HG02970 (cell line): ENCODE data around the gene ITPR3.

Experiments
- ATAC-seq: cut with Tn5 transposase; IDR thresholded peaks from one replicate; pipeline ENCODE4 v1.9.1; 2021; ENCODE audit warnings: mild to moderate bottlenecking, moderate library complexity, moderate number of reproducible peaks; ENCODE audit not compliant: unreplicated experiment, low FRiP score

ITPR3 gene

DNA sequence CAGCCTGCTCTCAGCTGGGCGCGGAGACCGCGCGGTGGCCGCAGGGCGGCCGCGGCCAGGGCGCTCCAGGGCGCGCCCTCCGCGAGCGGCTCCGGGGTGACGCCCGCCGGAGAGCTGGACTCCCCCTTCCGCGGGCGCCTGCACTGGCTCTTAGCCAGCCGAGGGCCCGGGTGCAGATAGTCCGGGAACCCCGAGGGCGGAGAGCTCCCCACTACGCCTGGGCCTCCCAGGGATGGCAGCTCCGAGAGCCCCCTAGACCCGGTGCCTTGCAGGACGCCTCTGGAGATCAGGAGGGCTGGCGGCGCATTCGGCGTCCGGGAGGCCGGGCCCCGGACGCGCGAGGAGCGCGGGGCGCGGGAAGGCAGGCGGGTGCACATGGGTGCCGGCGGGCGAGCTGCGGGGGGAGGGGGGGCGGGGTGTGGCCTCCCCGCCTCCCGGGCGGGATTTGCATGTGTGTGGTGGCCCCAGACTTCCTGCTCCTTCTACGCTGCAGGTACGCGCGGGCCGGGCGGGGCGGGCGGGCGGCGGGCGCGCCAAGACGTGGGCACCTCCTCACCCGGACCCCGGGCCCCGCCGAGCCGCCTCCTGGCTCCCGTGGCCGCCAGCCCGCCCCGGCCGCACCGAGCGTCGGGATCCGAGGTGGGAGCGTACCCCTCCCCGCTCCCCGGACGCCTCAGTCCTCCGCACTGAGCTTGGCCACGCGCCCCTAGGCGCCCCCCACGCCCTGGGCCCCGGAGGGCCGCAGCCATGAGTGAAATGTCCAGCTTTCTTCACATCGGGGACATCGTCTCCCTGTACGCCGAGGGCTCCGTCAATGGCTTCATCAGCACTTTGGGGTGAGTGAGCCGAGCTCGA is at the start of gene ITPR3:
Gene ITPR3, plus strand, starts transcription at position 467 of the 855 bp plus-strand sequence. Its CDS starts 281 bp downstream, at position 748.
- no peak for ATAC-seq

DNA sequence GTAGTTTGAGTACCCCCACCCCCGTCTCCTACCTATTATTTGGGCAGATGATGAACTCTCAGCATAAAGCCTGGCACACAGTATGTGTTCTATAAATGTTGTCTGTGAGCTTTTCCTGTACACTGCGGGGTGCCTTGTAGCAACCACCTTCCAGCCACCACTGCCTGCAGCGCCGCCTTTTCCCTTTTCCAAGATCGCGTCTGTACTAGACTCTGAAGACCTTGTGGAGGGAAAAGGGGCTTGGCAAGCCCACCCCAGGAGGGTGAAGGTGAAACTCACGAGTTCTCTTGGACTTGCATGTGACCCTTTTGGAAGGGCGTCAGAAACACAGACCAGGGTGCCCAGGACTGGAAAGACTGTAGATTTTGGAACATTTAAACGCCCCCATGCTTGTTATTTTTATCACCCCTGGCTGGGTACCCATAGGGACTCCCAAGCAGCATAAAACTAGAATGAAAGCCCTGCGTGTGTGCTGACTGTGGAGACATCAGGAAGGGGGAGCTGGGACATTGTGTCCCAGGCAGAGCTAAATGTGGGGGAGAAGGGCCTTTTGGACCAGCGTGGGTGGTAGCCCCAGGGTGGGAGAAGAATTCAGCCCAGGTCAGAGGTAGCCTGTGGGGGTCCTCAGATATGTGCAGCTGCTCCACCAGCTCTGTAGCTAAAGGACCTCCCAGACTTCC is 49.3 kb upstream of the ITPR3 start:
- ATAC-seq: no peak

DNA sequence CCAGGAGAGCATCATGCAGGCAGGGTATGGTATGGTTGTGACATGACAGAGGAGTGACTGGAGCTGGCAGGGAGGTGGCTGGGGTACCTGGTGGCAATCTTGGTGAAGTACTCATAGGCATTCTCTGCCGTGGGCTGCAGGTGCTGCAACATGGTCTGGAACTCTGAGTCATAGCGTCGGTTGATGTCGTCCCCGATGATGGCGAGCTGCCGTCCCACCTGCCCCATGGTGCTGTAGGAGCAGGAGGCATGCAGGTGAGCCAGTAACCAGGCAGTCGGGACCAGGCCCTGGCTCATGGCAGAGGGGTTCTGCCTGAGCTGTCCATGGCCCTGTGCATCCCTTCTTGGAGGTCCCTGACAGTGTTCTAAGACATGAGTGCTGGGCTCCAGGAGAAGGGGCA is 45.9 kb upstream of the ITPR3 start:
- no peak for ATAC-seq

DNA sequence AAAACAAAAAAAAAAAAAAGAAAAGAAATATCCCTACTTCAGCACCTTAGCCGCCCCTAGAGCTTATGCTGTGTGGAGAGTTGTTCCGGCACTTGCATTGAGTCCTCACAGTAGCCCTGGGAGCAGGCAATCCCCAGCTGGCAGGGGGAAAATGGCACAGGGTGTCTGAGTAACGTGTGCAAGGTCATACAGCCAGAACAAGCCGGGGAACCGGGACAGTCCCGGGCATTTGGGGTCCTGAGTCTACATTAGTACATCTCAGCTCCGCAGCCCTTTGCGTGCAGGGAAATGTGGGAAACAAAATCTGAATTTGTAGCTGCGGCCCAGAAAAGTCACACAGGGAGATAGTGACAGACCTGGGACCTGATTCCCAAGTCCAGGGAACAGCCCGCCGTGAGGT is 44.5 kb upstream of the ITPR3 start:
- no peak for ATAC-seq

DNA sequence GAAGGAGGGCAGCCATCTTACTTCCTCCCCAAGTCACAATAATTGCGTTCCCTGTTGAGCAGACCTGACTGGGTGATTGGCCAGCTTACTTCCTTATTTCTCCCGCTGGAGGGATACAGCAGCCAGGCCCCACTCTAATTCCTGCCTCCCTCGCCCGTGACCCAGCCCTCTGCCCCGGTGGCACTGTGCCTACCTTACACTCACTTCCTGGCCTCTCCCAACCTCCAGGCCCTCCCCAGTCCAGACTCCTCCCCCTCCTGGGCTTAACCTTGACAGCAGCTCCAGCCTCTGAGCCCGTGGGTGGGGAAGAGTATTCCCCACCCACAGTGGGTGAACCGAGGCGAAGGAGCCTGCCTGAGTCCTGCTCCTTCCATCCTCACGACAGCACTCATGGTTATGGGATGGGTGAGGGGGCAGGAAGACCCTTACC is 44.0 kb upstream of the ITPR3 start:
- ATAC-seq: no peak

DNA sequence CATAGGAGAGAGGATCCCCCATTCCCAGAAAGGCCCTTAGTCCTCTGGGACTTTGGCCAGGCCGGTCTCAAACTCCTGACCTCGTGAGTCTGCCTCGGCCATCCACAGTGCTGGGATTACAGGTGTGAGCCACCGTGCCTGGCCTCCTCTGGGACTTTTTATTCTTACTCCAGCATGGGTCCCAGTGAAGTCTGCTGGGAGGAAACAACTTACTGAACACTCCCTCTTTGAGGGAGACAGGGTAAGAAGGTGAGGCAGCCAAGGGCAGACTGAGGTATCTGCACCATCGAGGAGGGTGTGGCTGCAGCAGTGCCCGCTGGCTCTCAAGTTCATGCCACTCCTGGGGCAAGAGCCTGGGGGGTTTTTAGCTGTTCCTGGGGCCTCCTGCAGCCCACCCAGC is 43.4 kb upstream of the ITPR3 start:
- no peak for ATAC-seq

DNA sequence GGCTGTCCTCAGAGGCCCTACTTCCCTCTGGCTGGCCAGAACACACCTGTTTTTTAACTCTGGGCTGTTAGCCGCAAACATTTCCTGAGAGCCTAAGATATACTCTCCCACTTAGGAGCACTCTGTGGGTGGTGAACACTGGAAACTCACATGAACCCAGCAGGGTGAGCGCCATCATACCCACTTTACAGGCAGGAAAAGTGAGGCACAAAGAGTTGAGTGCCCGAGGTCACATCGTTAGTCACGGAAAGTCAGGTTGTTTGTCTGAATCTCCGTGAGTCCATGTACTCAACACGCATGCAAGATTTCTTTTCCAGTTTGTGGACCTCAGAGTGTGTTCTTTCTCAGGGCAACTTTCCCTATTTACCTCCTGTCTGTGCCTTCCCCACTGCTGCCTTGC is 43.0 kb upstream of the ITPR3 start:
- no peak for ATAC-seq

DNA sequence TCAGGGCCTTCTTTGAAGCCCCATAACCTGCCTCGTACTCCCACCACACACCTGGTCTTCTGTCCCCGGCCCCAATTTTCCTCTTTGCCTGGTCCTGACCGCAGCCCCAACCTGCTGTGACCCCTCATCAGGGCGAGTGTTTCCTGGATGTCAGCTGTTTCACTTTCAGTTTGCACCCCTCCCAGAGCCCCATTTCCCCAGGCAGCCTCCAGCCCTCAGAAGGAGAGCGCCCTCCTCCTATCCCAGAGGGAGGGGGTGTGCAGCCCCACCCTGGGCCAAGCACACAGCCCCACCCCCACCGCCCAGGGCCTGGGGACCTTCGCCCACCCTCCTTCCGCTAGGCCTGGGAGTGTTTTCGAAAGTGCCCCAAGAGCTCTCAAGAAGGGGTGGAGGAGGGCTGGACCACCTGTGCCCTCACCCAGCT is 42.5 kb upstream of the ITPR3 start:
- no peak for ATAC-seq

DNA sequence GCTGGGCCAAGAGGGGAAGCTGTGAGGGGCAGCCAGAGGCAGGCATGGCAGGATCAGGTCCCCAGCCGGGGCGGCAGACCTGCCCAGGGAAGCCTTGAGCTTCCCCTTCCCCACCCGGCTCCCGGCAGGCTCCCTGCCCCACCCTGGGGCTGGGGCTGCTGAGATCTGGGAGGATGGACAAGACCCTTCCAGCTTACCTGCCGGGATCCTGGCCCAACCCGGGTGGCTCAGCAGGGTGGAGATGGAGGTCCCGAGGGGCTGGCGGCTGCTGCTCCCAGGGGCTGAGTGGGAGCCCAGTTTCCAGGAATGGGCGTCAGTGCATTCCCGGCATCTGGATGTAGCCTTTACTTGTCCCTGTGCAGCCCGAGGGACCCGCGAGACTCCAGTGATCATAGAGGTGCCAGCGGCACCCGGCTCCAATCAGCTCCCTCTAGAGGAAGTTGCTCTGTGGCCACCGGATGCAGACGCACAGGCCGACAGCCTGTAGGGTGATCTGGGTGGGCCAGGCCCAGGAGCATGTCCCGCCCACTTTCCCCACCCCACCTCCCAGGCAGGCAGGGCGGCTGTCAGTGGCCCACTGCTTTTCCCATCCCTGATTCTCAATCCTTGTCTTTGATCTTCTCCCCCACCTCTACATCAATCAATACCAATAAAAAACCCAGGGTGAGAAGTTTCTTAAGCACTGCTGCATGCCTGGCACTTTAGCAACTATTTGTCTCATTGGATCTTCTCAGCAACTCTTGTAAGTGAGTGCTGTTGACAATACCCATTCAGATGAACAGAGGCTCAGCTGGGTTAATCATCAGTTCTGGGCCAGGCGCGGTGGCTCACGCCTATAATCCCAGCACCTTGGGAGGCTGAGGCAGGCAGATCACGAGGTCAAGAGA is 41.1 kb upstream of the ITPR3 start, which contains the start of gene BAK1:
Gene BAK1, minus strand, starts transcription at position 449 of the 887 bp plus-strand sequence. CDS start 2,672 bp downstream, outside the sequence.
- no peak for ATAC-seq

DNA sequence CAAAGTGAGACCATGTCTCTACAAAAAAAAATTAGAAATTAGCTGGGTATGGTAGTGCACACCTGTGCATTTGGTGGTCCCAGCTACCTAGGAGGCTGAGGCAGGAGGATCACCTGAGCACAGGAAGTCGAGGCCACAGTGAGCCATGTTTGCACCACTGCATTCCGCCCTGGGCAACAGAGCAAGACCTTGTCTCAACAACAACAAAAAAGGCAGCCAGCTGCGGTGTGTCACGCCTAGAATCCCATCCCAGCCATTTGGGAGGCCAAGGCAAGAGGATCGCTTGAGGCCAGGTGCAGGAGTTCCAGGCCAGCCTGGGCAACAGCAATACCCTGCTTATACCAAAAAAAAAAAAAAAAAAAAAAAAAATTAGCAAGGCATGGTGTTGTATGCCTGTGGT is 39.9 kb upstream of the ITPR3 start:
- no peak for ATAC-seq

DNA sequence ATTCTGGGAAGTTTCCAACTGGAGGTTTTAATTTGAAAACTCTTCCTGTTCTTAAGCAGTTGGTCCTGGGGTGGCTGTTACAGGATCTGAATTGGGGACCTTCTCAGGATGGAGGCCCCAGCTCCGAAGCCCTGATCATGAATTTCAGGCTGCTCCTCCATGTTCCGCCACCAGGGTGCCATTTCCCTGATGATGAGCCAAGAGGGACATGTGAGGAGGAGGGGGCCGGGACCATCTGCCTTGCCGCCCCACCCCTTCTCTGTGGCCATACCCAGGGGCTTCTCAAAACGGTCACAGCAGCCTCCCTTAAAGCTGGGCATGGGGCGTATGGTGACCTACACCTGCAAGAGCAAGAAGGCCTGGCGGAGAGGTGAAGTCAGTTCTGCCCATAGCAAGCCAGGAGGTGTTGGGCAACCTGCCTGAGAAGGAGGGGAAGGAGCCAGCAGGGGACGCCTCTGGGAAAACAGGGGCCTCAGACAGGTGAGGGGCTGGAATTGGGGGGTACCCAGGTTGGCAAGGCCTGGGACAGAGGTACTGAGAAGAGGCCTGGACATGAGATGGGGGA is 37.4 kb upstream of the ITPR3 start:
- no peak for ATAC-seq

DNA sequence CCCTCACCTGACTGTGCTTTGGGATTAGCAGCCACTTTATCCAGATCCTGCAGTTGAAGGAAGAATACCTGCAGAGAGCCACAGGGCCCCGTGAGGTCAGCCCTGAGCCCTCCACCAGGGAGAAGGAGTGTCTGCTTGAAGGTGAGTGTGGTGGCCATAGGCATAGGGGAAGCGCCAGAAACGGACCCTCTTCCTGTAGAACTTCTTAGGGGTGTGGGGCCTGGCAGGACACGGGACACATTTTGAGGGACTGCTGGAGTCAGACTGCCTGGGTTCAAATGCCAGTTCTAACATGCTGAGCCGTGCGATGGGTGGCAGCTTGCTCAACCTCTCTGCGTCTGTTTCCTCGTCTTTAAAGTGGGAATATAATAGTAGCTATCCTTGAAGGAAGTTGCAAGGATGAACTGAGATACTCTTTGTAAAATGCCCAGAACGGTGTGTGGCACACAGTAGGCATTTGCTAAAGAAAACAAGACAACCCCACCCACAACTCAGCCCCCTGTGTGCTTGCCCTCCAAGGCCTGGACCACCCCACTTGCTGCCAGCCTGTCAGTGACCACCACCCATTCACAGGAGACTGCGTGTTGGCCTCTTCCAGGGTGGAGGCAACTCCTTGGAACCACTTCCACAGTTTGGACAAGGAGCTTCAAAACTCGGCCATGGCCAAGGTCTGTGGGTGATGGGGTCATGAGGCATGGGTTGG is 36.3 kb upstream of the ITPR3 start:
- no peak for ATAC-seq

DNA sequence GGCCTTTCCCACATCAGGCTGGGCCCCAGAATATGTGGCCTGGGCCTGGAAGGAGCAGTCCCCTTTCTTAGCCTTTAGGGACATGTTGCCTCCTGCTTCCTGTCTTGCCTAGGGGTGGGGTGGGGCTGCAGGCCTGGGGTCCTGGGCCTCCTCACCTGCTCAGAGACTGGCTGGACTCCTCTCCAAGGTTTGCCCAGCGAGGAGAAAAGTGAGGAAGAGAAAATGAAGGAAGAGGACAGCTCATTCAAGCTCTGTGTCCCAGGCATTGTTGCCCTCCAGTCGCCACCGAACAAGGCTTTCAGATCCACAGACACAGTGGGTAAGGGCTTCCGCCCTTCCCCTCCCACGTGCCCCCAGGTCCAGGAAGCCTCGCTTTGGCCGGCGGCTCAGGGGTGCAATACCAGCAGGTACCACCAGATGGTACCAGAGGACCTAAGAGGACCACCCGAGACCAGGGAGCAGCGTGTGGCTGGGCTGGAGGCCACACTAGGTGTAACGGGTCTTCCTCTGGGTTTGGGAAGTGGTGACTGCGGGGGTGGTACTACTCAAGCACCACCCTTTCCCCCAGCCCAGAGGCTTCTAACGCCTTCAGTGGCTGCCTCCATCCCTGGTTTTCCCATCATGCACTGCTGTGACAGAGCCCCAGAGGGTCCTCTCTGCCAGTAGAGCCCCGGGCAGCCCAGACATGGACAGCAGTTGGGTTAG is 35.6 kb upstream of the ITPR3 start:
- no peak for ATAC-seq

DNA sequence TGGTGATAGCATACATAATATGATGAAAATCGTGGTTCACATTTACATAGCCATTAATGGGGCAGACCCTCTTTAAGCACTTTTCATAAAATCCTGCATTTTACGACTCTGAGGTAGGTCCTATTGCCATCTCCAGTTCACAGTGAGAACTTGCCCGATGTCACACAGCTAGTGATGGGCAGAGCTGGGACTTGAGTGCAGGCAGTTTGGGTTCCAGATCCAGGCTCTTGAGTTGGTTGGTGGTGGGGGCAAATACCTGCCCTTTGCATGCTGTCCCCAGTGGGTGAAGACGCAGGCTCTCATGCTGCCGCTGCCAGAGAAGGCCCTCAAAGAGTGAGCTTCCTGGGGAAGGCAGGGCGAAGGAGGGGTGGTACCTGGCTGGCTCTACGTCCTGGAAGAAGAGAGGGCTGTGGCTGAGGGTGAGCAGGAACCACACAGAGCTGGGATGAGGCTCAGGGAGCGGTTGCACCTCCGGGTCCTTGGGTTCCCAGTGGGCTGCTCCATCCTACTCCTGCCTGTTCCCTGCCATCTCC is 34.9 kb upstream of the ITPR3 start:
- no peak for ATAC-seq

DNA sequence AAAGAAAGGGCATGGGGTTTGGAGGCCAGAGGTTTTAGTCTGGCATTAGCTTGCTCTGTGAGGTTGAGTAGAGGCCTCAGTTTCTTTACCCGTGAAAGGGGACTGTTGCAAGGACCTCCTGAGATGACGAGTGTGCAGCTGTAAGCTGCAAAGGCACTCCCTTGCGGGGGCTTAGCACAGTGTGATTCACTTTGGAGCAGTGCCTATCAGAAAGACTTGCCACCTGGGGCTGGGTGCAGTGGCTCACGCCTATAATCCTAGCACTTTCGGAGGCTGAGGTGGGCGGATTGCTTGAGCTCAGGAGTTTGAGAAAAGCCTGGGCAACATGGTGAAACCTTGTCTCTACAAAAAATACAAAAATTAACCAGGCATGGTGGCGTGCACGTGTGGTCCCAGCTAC is 33.6 kb upstream of the ITPR3 start:
- ATAC-seq: no peak

DNA sequence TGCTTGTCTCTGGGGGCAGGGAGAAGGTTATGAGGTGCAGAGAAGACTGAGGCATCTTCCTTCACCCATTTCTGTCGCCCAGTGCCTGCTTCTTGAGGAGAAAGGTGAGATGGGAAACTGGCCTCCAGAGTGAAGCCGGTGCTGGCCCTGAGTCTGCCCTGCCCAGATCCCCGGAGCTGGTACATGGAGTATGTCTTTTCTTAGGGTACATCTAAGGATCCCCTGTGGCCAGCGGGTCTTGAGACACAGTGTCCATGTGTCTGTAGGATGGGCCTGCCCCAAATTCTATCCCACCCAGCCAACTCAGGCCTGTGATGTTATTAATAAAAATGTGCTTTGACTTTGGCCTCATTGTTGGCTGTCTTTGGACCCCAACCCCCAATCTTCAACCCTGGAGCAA is 32.2 kb upstream of the ITPR3 start:
- no peak for ATAC-seq

DNA sequence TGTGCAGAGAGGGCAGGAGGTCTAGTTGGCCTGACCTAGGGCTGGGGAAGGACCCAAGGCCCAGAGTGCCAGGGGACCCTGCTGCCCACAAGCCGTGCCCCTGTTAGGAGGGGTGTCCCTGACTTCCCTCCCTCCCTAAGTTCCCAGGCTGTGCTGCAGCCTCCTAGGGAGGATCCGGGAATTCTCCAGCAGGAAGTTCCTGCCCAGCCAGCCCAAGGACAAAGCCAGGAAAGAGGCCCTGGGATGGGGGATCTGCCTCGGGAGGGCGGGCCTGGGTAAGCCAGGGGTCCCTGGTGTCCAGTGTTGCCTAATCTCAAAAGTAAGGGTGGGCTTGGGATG is 31.8 kb upstream of the ITPR3 start:
- no peak for ATAC-seq

DNA sequence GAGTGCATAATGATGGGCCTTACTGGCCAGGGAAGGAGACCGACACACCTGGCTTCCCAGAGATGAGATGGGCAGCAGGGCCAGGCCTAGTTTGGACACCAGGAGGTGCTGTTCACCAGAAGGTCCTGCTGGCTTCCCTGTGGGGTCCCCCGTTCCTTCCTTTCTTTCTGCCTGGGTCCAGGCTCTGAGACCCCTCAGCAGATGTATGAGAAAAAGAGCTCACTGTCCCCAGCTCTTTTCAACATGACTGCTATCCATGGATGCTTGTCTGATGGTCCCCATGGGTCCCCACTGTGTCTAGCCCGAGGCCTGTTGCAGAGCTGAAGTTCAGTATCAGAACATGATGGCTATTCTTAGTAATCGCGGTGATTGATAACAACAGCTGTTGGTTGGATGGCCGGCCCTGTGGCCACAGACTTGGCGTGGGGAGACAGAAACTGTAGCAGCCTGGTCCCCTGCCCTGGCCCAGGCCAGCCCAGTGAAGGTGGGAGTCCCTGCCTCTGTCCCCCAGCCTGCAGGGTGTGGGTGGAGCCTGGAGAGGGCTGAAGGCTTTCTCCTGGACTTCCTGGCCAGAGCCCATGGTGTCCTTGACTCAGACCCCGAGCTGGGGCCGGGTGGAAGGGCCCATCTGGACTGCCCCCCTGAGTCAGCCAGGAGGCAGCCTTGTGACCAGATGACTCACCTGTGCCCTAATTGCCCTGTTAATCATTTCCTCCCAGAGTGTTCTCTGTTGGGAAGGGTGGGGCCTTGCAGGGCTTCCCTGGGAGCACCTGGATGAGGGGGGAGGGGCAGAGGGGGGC is 31.2 kb upstream of the ITPR3 start:
- no peak for ATAC-seq
